HEK293 (cell line): ENCODE data around the gene CDC42BPA.

Experiments
- CTCF ChIA-PET: fragments of 350-600 bp; formaldehyde crosslinking; extraction: SDS; loops from one replicate; lab custom pipeline; 2021; ENCODE audit warnings: antibody characterized with exemption; lab: Yijun Ruan, JAX
- POLR2A ChIA-PET: fragments of 300-600 bp; formaldehyde crosslinking; extraction: SDS; loops from one replicate; lab custom pipeline; 2020; ENCODE audit warnings: antibody characterized with exemption, inconsistent platforms; lab: Yijun Ruan, JAX
- H3K27ac ChIP-seq: fragments of 200-500 bp; sonication (Bioruptor generic); 2 replicates; pipeline ENCODE4 v1.5.1; 2014; ENCODE audit warnings: low read depth, low read length, control low read depth, inconsistent platforms; ENCODE audit errors: extremely low read depth
- H3K36me3 ChIP-seq, 2 experiments: fragments of 200-500 bp in 1 of 2; sonication (Bioruptor generic) in 1 of 2; 1 replicate in 1 of 2; 2 replicates in 1 of 2; pipeline ENCODE4 v1.5.1; 2014 to 2017; ENCODE audit warnings: inconsistent platforms in 2 of 2, low read length in 2 of 2; ENCODE audit not compliant: control insufficient read depth in 2 of 2, insufficient read depth in 1 of 2
- H3K4me1 ChIP-seq: fragments of 200-500 bp; sonication (Bioruptor generic); 2 replicates; pipeline ENCODE4 v1.5.1; 2014; ENCODE audit warnings: mild to moderate bottlenecking, low read length, inconsistent platforms; ENCODE audit not compliant: control insufficient read depth, insufficient read depth
- H3K4me3 ChIP-seq: 2 replicates; pipeline ENCODE4 v1.5.1; 2011; ENCODE audit warnings: low read depth, mild to moderate bottlenecking, control low read depth, low read length, moderate library complexity
- H3K9me3 ChIP-seq: fragments of 200-500 bp; sonication (Bioruptor generic); 2 replicates; pipeline ENCODE4 v1.5.1; 2014; ENCODE audit warnings: low read depth, low read length, inconsistent platforms; ENCODE audit not compliant: control insufficient read depth, insufficient read depth
- BCL11B ChIP-seq: fragments of 450-650 bp; formaldehyde crosslinking; IDR thresholded peaks from 2 replicates; pipeline ENCODE4 v1.5.1; 2016; ENCODE audit warnings: low read depth, missing biosample characterization, missing genetic modification characterization
- BCL6B ChIP-seq: fragments of 450-650 bp; formaldehyde crosslinking; IDR thresholded peaks from 2 replicates; pipeline ENCODE4 v1.5.1; 2017; ENCODE audit warnings: missing biosample characterization, missing genetic modification characterization
- PRDM6 ChIP-seq: fragments of 450-650 bp; formaldehyde crosslinking; IDR thresholded peaks from 2 replicates; pipeline ENCODE4 v1.5.1; 2017; ENCODE audit warnings: missing biosample characterization, missing genetic modification characterization
- REST ChIP-seq: fragments of 450-650 bp; formaldehyde crosslinking; IDR thresholded peaks from 2 replicates; pipeline ENCODE4 v1.5.1; 2016; ENCODE audit warnings: missing biosample characterization, missing genetic modification characterization
- ZBTB21 ChIP-seq: fragments of 450-650 bp; formaldehyde crosslinking; IDR thresholded peaks from 2 replicates; pipeline ENCODE4 v1.5.1; 2017; ENCODE audit warnings: missing biosample characterization, missing genetic modification characterization
- ZFP37 ChIP-seq: fragments of 450-650 bp; formaldehyde crosslinking; IDR thresholded peaks from 2 replicates; pipeline ENCODE4 v1.5.1; 2016; ENCODE audit warnings: missing biosample characterization, missing genetic modification characterization
- ZNF132 ChIP-seq: fragments of 450-650 bp; formaldehyde crosslinking; IDR thresholded peaks from 2 replicates; pipeline ENCODE4 v1.5.1; 2017; ENCODE audit warnings: missing biosample characterization, missing genetic modification characterization, borderline replicate concordance
- ZNF138 ChIP-seq: fragments of 450-650 bp; formaldehyde crosslinking; IDR thresholded peaks from 2 replicates; pipeline ENCODE4 v1.5.1; 2016; ENCODE audit warnings: missing biosample characterization, missing genetic modification characterization, borderline replicate concordance
- ZNF155 ChIP-seq: fragments of 450-650 bp; formaldehyde crosslinking; IDR thresholded peaks from 2 replicates; pipeline ENCODE4 v1.5.1; 2016; ENCODE audit warnings: missing biosample characterization, missing genetic modification characterization
- ZNF19 ChIP-seq: fragments of 450-650 bp; formaldehyde crosslinking; IDR thresholded peaks from 2 replicates; pipeline ENCODE4; 2016; ENCODE audit warnings: missing biosample characterization, missing genetic modification characterization, low read depth
- ZNF280D ChIP-seq: fragments of 450-650 bp; formaldehyde crosslinking; IDR thresholded peaks from 2 replicates; pipeline ENCODE4 v1.5.1; 2016; ENCODE audit warnings: missing biosample characterization, missing genetic modification characterization
- ZNF362 ChIP-seq: fragments of 450-650 bp; formaldehyde crosslinking; IDR thresholded peaks from 2 replicates; pipeline ENCODE4 v1.5.1; 2016; ENCODE audit warnings: missing biosample characterization, missing genetic modification characterization
- ZNF561 ChIP-seq: fragments of 450-650 bp; IDR thresholded peaks from 2 replicates; pipeline ENCODE4 v1.5.1; 2018; ENCODE audit warnings: missing biosample characterization, missing genetic modification characterization, borderline replicate concordance
- ZNF610 ChIP-seq: fragments of 450-650 bp; formaldehyde crosslinking; IDR thresholded peaks from 2 replicates; pipeline ENCODE4 v1.5.1; 2016; ENCODE audit warnings: missing biosample characterization, missing genetic modification characterization, borderline replicate concordance
- ZNF623 ChIP-seq: fragments of 450-650 bp; formaldehyde crosslinking; IDR thresholded peaks from 2 replicates; pipeline ENCODE4 v1.5.1; 2016; ENCODE audit warnings: missing biosample characterization, missing genetic modification characterization
- ZNF639 ChIP-seq: fragments of 450-650 bp; formaldehyde crosslinking; IDR thresholded peaks from 2 replicates; pipeline ENCODE4 v1.5.1; 2016; ENCODE audit warnings: missing biosample characterization, missing genetic modification characterization
- ZNF658 ChIP-seq: fragments of 450-650 bp; formaldehyde crosslinking; IDR thresholded peaks from 2 replicates; pipeline ENCODE4; 2016; ENCODE audit warnings: missing biosample characterization, missing genetic modification characterization
- ZNF830 ChIP-seq: fragments of 450-650 bp; IDR thresholded peaks from 2 replicates; pipeline ENCODE4 v1.5.0; 2018; ENCODE audit warnings: missing biosample characterization, missing genetic modification characterization, low read depth, mild to moderate bottlenecking, moderate library complexity
- ZNF843 ChIP-seq: fragments of 450-650 bp; formaldehyde crosslinking; IDR thresholded peaks from 2 replicates; pipeline ENCODE4 v1.5.1; 2016; ENCODE audit warnings: missing biosample characterization, missing genetic modification characterization
- ZXDB ChIP-seq: fragments of 450-650 bp; formaldehyde crosslinking; IDR thresholded peaks from 2 replicates; pipeline ENCODE4 v1.5.1; 2016; ENCODE audit warnings: missing biosample characterization, missing genetic modification characterization

The CDC42BPA gene

GRCh38 chr1:227214207-227214606, 104.1 kb downstream of the CDC42BPA start (continued):
- TF ChIP-seq ZNF639 (tag by site-specific recombination) (no peak), ZNF19 (tag by site-specific recombination) (no peak), ZNF610 (tag by site-specific recombination) (no peak), ZNF830 (no peak)

- TF ChIP-seq ZXDB (tag by site-specific recombination) (no peak), ZNF362 (tag by site-specific recombination) (no peak), ZNF561 (tag by site-specific recombination) (no peak), REST (tag by site-specific recombination) (no peak), ZNF843 (no peak), BCL11B (tag by site-specific recombination) (no peak), ZNF623 (tag by site-specific recombination) (no peak), PRDM6 (tag by site-specific recombination) (no peak), ZFP37 (tag by site-specific recombination) (no peak), ZNF132 (tag by site-specific recombination) (no peak), ZNF280D (tag by site-specific recombination) (no peak), ZNF155 (tag by site-specific recombination) (no peak), ZBTB21 (tag by site-specific recombination) (no peak), ZNF138 (tag by site-specific recombination) (no peak), BCL6B (tag by site-specific recombination) (no peak), ZNF658 (tag by site-specific recombination) (no peak)
- H3K4me3 ChIP-seq = no peak overlapping the region
- ChIA-PET CTCF (interaction anchor here (0.7 kb wide), 1 partner anchor 237 kb away, joined by 3 read pairs; no protein-coding TSS in a partner anchor), POLR2A (no interaction called here)
- no peaks in the 10 kb centered on the region for H3K4me1 ChIP-seq
- H3K9me3 ChIP-seq = no peaks in the 10 kb centered on the region
- H3K27ac ChIP-seq = no peak overlapping the region
- peaks cover 0 to 3% of the 10 kb centered on the region in 2 experiments; a peak in 1 of 3 replicates for H3K36me3 ChIP-seq
Observed at GRCh38 chr1:227213426-227213825, 104.9 kb downstream of the CDC42BPA start.
